H9 (cell line): ENCODE measurements around the gene PRUNE2. TPM values are rescaled to one million over a fixed set of nuclear protein-coding genes. Genes with fewer than 3 reads are reported as not detected.

ENCODE experiments used
- DNase-seq: peaks from one replicate; pipeline ENCODE4 v3.0.0-alpha.2; 2017
- H2AFZ ChIP-seq: one replicate; pipeline ENCODE4 v1.6.1; 2013; ENCODE audit warnings: mild to moderate bottlenecking, low read length, control low read depth, moderate library complexity
- H2AK5ac ChIP-seq: 2 replicates; pipeline ENCODE4 v1.6.1; 2013; ENCODE audit warnings: low read length, control low read depth, mixed read lengths; ENCODE audit not compliant: insufficient read length
- H2BK120ac ChIP-seq: one replicate; pipeline ENCODE4 v1.6.1; 2013; ENCODE audit warnings: low read depth, mild to moderate bottlenecking, low read length, control low read depth, inconsistent platforms; ENCODE audit not compliant: poor library complexity, severe bottlenecking
- H2BK12ac ChIP-seq: 2 replicates; pipeline ENCODE4 v1.6.1; 2013; ENCODE audit warnings: low read length, control low read depth, mixed read lengths, low read depth; ENCODE audit not compliant: insufficient read length
- H2BK15ac ChIP-seq: 2 replicates; pipeline ENCODE4 v1.6.1; 2013; ENCODE audit warnings: low read depth, low read length, control low read depth
- H2BK20ac ChIP-seq: one replicate; pipeline ENCODE4 v1.6.1; 2013; ENCODE audit warnings: low read depth, mild to moderate bottlenecking, low read length, control low read depth, inconsistent platforms; ENCODE audit not compliant: poor library complexity, severe bottlenecking
- H2BK5ac ChIP-seq: 2 replicates; pipeline ENCODE4 v1.6.1; 2013; ENCODE audit warnings: low read length, control low read depth, mixed read lengths; ENCODE audit not compliant: insufficient read length
- H3K14ac ChIP-seq: 2 replicates; pipeline ENCODE4 v1.6.1; 2013; ENCODE audit warnings: low read length, control low read depth; ENCODE audit not compliant: insufficient read depth
- H3K18ac ChIP-seq: 2 replicates; pipeline ENCODE4 v1.6.1; 2013; ENCODE audit warnings: low read depth, mild to moderate bottlenecking, mixed read lengths, low read length, control low read depth; ENCODE audit not compliant: insufficient read length
- H3K23ac ChIP-seq: 2 replicates; pipeline ENCODE4 v1.6.1; 2013; ENCODE audit warnings: low read length, control low read depth, mixed read lengths, low read depth; ENCODE audit not compliant: insufficient read length
- H3K23me2 ChIP-seq: 2 replicates; pipeline ENCODE4 v1.6.1; 2013; ENCODE audit warnings: low read depth, mild to moderate bottlenecking, mixed read lengths, low read length, control low read depth; ENCODE audit not compliant: insufficient read length, poor library complexity, severe bottlenecking
- H3K27ac ChIP-seq: 2 replicates; pipeline ENCODE4 v1.5.1; 2013; ENCODE audit warnings: low read length, control low read depth, mixed read lengths, low read depth; ENCODE audit not compliant: insufficient read length
- H3K27me3 ChIP-seq: 2 replicates; pipeline ENCODE4 v1.6.1; 2013; ENCODE audit warnings: low read length, control low read depth, inconsistent platforms; ENCODE audit not compliant: insufficient read depth
- H3K4ac ChIP-seq: 2 replicates; pipeline ENCODE4 v1.6.1; 2013; ENCODE audit warnings: low read depth, mild to moderate bottlenecking, control low read depth, inconsistent platforms, low read length, moderate library complexity
- H3K4me1 ChIP-seq: 2 replicates; pipeline ENCODE4 v1.6.1; 2013; ENCODE audit warnings: low read length, control low read depth, inconsistent platforms; ENCODE audit not compliant: insufficient read depth
- H3K4me2 ChIP-seq: 2 replicates; pipeline ENCODE4 v1.6.1; 2013; ENCODE audit warnings: low read length, control low read depth, mixed read lengths; ENCODE audit not compliant: insufficient read length, insufficient read depth
- H3K56ac ChIP-seq: 2 replicates; pipeline ENCODE4 v1.6.1; 2013; ENCODE audit warnings: low read depth, mild to moderate bottlenecking, mixed read lengths, low read length, control low read depth; ENCODE audit not compliant: insufficient read length
- H3K79me1 ChIP-seq: 2 replicates; pipeline ENCODE4 v1.6.1; 2013; ENCODE audit warnings: low read depth, mild to moderate bottlenecking, moderate library complexity, low read length, control low read depth, inconsistent platforms; ENCODE audit not compliant: insufficient read depth, poor library complexity, severe bottlenecking
- H3K79me2 ChIP-seq: 2 replicates; pipeline ENCODE4 v1.6.1; 2013; ENCODE audit warnings: low read length, control low read depth, inconsistent platforms; ENCODE audit not compliant: insufficient read depth
- H3K9ac ChIP-seq: 2 replicates; pipeline ENCODE4 v1.6.1; 2013; ENCODE audit warnings: low read length, control low read depth, mixed read lengths; ENCODE audit not compliant: insufficient read length; ENCODE audit errors: extremely low read depth
- H3K9me3 ChIP-seq: one replicate; pipeline ENCODE4 v1.6.1; 2013; ENCODE audit warnings: low read depth, low read length, inconsistent platforms; ENCODE audit not compliant: control insufficient read depth
- H3T11ph ChIP-seq: one replicate; pipeline ENCODE4 v1.6.1; 2013; ENCODE audit warnings: mild to moderate bottlenecking, low read length, control low read depth, inconsistent platforms
- H4K20me1 ChIP-seq: one replicate; pipeline ENCODE4 v1.6.1; 2013; ENCODE audit not compliant: control insufficient read depth, insufficient read length, insufficient read depth
- H4K5ac ChIP-seq: 2 replicates; pipeline ENCODE4 v1.6.1; 2013; ENCODE audit warnings: low read depth, mild to moderate bottlenecking, mixed read lengths, low read length, control low read depth; ENCODE audit not compliant: insufficient read length
- H4K8ac ChIP-seq: replicated peaks from 2 replicates; pipeline ENCODE4 v1.6.1; 2013; ENCODE audit warnings: low read length, control low read depth, mixed read lengths, low read depth; ENCODE audit not compliant: insufficient read length
- H4K91ac ChIP-seq: 2 replicates; pipeline ENCODE4 v1.6.1; 2013; ENCODE audit warnings: low read depth, mild to moderate bottlenecking, moderate library complexity, mixed read lengths, low read length, control low read depth; ENCODE audit not compliant: insufficient read length
- H3K27ac Mint-ChIP-seq, 3 experiments: 2 replicates in 2 of 3; 3 replicates in 1 of 3; pipeline ENCODE4 v1.8.0; 2020 to 2021; ENCODE audit warnings: mixed read lengths in 3 of 3, mild to moderate bottlenecking in 1 of 3, moderate library complexity in 1 of 3
- H3K27me3 Mint-ChIP-seq: 2 replicates; pipeline ENCODE4 v1.8.0; 2021; ENCODE audit warnings: low read depth, mild to moderate bottlenecking, moderate library complexity, mixed read lengths
- H3K36me3 Mint-ChIP-seq, 3 experiments: 2 replicates in 2 of 3; 3 replicates in 1 of 3; pipeline ENCODE4 v1.8.0; 2020 to 2021; ENCODE audit warnings: low read depth in 3 of 3, mixed read lengths in 3 of 3; ENCODE audit not compliant: insufficient read depth in 1 of 3
- H3K4me1 Mint-ChIP-seq, 2 experiments: 2 replicates each; pipeline ENCODE4 v1.8.0; 2020; ENCODE audit warnings: mixed read lengths in 2 of 2
- H3K4me3 Mint-ChIP-seq, 2 experiments: 2 replicates in 1 of 2; 3 replicates in 1 of 2; pipeline ENCODE4 v1.8.0; 2020 to 2021; ENCODE audit warnings: mild to moderate bottlenecking in 2 of 2, mixed read lengths in 2 of 2, moderate library complexity in 1 of 2
- H3K9me3 Mint-ChIP-seq, 2 experiments: 2 replicates in 1 of 2; 3 replicates in 1 of 2; pipeline ENCODE4 v1.8.0; 2020; ENCODE audit warnings: mild to moderate bottlenecking in 2 of 2, mixed read lengths in 2 of 2, moderate library complexity in 1 of 2
- WGBS: extraction: QIAGEN DNeasy Blood & Tissue Kit; methylation state at CpG from one replicate; pipeline ENCODE4 v1.1.7; 2013; ENCODE audit warnings: missing lambda C conversion rate, low lambda C conversion rate, mixed read lengths; ENCODE audit not compliant: insufficient read length; ENCODE audit errors: extremely low coverage; 5-methylcytosine and 5-hydroxymethylcytosine counted together
- total RNA-seq: library from RNA; stranded (reverse); gene quantifications from 2 replicates; pipeline ENCODE4 v1.2.1, GENCODE V29; 2021
- TF ChIP-seq, protein P1 (sequence below): fragments of 200-600 bp; sonication (generic); conservative IDR thresholded peaks from 3 replicates; pipeline ENCODE4 v1.8.0; 2021; ENCODE audit warnings: antibody characterized with exemption, mild to moderate bottlenecking

Gene PRUNE2
- total RNA-seq, 1 experiment from 2014 or later = 12.1 TPM

DNA sequence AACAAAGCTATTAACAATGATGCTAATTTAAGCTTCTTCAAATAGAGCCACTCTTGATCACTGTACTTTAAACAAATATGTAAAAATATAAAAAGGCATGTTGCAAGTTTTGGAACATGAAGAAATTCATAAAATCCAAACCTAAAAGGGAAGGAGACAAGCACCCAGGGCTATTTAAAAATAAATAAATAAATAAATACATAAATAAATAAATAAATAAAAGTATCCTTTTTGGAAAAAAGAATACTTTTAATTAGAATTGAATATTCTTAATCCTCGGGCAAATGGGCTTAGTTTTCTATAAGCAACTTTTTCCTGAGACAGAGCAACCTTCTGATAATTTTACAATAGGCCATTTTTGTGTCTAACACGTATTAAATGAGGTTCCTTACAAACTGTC, 289.1 kb downstream of the PRUNE2 start:
- Histone ChIP-seq H3K27me3 (no peaks in the 10 kb centered on the region), H4K20me1 (no peaks in the 10 kb centered on the region), H3K27ac (no peak overlapping the region), H3T11ph (no peak overlapping the region), H3K4ac (no peak overlapping the region), H3K23me2 (no peaks in the 10 kb centered on the region), H4K5ac (no peak overlapping the region), H3K9ac (no peak overlapping the region), H2BK5ac (no peak overlapping the region), H3K79me2 (no peaks in the 10 kb centered on the region), H3K18ac (no peak overlapping the region), H2BK120ac (no peak overlapping the region), H2AK5ac (no peak overlapping the region), H2BK15ac (no peak overlapping the region), H4K91ac (no peak overlapping the region), H2AFZ (no peak overlapping the region), H3K14ac (no peak overlapping the region), H3K9me3 (no peaks in the 10 kb centered on the region), H3K4me2 (no peak overlapping the region), H2BK12ac (no peak overlapping the region), H3K23ac (no peak overlapping the region), H3K56ac (no peak overlapping the region), H3K4me1 (no peaks in the 10 kb centered on the region), H2BK20ac (no peak overlapping the region), H4K8ac (no peak overlapping the region), H3K79me1 (no peaks in the 10 kb centered on the region)
- Mint-ChIP-seq H3K27ac (no peak overlapping the region), H3K27me3 (no peaks in the 10 kb centered on the region), H3K9me3 (no peaks in the 10 kb centered on the region), H3K36me3 (no peaks in the 10 kb centered on the region), H3K4me3 (no peak overlapping the region), H3K4me1 (peaks cover 6 to 8% of the 10 kb centered on the region in 2 experiments)
- no peak for DNase-seq
- WGBS = no CpG with 5 or more reads among the region's 2 CpGs
- TF ChIP-seq, protein P1, sequence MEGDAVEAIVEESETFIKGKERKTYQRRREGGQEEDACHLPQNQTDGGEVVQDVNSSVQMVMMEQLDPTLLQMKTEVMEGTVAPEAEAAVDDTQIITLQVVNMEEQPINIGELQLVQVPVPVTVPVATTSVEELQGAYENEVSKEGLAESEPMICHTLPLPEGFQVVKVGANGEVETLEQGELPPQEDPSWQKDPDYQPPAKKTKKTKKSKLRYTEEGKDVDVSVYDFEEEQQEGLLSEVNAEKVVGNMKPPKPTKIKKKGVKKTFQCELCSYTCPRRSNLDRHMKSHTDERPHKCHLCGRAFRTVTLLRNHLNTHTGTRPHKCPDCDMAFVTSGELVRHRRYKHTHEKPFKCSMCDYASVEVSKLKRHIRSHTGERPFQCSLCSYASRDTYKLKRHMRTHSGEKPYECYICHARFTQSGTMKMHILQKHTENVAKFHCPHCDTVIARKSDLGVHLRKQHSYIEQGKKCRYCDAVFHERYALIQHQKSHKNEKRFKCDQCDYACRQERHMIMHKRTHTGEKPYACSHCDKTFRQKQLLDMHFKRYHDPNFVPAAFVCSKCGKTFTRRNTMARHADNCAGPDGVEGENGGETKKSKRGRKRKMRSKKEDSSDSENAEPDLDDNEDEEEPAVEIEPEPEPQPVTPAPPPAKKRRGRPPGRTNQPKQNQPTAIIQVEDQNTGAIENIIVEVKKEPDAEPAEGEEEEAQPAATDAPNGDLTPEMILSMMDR = no peak
